ENCODE measurements around the gene ADM5.
"Not testable (repeated sequence)": the region's sequence is repeated elsewhere in the genome, so short reads cannot be mapped to it uniquely, and the experiment has no call there.

The ADM5 gene

GRCh38 chr19:49701271-49701786 is 11.9 kb downstream of the ADM5 start:
- DNase-seq: no peak

- DNase-seq: no peak
Measured at GRCh38 chr19:49704888-49705642, 15.7 kb downstream of the ADM5 start.

- DNase-seq: no peak
Measured at GRCh38 chr19:49705919-49706318, 16.5 kb downstream of the ADM5 start.

DNA sequence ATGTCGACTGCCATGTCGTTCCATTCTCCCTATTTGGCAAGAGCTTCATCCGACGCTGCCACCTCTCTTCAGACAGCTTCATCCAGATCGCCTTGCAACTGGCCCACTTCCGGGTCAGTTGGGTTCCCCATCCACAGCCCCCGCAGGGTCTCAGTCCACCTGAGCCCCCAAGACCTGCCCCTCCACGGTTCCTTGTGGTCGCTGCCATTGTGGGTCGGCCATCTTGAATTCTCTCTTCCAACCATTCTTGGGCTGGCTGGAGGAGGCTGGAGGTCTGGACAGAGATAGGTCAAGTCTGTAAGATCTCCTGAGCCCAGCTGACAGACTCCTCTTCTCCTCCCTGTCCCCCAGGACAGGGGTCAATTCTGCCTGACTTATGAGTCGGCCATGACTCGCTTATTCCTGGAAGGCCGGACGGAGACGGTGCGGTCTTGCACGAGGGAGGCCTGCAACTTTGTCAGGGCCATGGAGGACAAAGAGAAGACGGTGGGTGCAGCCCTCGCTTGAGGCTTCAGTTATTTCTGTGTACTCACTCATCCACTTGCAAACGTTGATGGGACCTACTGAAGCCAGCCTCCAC is 21.1 kb downstream of the ADM5 start:
- DNase-seq: no peak

- DNase-seq: peak in 1 of 4 experiments; percentile 17
Measured at GRCh38 chr19:49712397-49712859, 23.0 kb downstream of the ADM5 start.

DNA sequence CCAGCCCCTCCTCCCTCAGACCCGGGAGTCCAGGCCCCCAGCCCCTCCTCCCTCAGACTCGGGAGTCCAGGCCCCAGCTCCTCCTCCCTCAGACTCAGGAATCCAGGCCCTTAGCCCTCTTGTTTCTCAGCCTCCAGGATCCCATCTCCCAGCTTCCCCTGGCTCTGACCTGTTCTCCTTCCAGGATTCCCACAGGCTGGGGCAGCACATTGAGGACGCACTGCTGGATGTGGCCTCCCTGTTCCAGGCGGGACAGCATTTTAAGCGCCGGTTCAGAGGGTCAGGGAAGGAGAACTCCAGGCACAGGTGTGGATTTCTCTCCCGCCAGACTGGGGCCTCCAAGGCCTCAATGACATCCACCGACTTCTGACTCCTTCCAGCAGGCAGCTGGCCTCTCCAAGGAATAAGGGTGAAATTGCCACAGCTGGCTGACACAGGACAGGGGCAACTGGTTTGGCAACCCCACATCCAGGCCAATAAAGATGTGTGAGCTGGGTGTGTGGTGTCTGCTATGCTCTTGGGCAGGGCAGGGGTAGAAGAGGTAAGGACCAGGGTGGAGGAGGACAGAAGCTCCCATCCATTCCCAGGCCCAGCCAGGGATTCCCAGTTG is 23.9 kb downstream of the ADM5 start:
- DNase-seq: no peak

DNA sequence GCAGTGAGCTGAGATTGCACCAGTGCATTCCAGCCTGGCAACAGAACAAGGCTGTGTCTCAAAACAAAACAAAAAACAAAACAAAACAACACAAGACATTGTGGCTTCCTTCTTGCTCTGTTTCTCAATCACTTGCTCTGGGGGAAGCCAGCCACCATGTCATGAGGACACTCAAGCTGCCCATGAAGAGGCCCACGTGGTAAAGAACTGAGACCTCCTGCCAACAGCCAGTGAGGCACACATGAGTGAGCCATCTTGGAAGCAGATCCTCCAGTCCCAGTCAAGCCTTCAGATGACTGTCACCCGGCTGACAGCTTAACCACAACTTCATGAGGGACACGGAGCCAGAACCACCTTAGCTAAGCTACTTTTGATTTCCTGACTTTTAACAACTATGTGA is 26.8 kb downstream of the ADM5 start:
- peak; percentile 35 to 69 (median 60) for DNase-seq

- DNase-seq: peak in 2 of 4 experiments; percentile 7 to 16
Measured at GRCh38 chr19:49718511-49718910, 29.1 kb downstream of the ADM5 start.

- no peak for DNase-seq
Measured at GRCh38 chr19:49718991-49719390, 29.6 kb downstream of the ADM5 start.

DNA sequence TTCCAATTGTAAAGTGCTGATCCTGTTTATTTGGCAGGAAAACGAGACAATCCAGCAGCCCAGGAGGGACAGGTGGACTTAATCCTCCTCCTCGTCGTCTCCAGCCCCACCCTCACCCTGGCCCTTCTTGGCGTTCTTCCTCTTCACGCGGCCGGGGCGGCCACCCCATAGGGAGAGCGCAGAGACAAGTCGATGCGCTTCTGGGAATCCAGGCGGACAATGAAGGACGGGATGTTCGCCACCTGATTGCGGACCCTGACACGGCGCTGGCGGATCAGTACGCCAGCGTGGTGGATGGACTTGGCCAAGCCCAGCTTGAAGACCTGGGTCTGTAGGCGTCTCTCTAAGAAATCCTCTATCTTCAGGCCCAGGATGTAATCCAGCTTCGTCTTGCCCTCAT is 30.0 kb downstream of the ADM5 start:
- DNase-seq: not testable (repeated sequence)

DNA sequence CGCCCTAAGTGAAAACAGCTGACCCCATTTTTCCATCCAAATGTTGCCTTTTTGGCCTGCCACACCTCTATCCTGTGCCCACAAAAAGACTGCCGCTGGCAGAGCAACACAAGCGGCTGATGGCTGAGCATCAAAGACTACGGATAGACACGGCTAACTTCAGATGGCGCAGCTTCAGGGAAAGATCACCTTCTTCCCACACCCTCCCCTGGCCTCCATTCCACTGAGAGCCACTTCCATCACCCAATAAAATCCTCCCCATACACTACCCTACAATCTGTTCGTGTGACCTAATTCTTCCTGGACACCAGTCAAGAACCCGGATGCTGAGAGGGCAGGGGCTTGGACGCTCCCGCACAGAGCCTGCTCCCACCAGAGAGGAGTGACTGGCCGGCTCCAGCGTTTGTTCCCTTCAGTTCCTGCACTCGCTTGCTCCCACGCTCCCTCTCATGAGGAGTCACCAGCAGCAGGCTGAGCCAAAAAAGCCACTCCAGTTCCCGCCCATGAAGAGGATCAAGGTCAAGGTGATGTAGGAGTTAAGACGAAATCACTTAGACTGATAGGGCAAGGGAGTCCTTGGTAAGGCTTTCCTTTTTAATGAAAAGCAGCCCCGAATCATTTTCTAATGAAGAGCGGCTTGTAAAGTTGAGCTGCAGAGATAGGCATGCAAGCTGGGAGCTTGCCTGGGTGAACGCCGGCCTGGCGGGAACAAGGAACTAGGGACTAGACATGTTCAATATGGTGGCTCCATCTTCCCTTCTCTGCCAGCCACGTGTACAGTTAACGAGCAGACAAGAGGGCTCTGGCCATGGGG is 38.0 kb downstream of the ADM5 start:
- no peak for DNase-seq

GRCh38 chr19:49730166-49730565 is 40.8 kb downstream of the ADM5 start:
- DNase-seq: no peak

GRCh38 chr19:49738268-49738667 is 48.9 kb downstream of the ADM5 start:
- DNase-seq: peak in 2 of 4 experiments; percentile 19 to 23

DNA sequence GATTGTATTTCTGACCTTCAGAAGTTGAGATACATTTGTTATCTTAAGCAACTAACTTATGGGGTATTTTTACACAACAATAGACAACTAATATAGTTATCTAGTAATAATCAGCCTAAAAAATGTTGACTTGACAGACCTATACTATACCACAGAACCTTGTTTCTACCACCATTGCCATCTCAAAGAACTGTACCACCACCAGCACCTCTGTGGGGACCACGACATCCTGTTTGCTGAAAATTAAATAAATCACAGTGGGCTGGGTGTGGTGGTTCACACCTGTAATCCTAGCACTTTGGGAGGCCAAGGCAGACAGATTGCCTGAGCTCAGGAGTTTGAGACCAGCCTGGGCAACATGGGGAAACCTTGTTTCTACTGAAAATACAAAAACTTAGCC is 49.7 kb downstream of the ADM5 start:
- DNase-seq: no peak

GRCh38 chr19:49739933-49740332 is 50.5 kb downstream of the ADM5 start:
- no peak for DNase-seq

Measured in suppressor macrophage (primary cell).